Panc1 (cell line): ENCODE measurements around the gene LAMP2. TPM values are rescaled to one million over a fixed set of nuclear protein-coding genes. Genes with fewer than 3 reads are reported as not detected.

Experiments used
- ATAC-seq: fragments of 200-7000 bp; cut with Tn5 transposase; 2 replicates; pipeline ENCODE4 v1.9.1; 2020; ENCODE audit warnings: mild to moderate bottlenecking, moderate library complexity
- Bru-seq: library from RNA; stranded (reverse); fragments of 400-500 nt; gene quantifications from one replicate; lab custom pipeline; 2021; lab: Mats Ljungman, UMichigan
- BruChase-seq, 2 experiments: library from RNA; stranded (reverse); fragments of 400-500 nt; gene quantifications; one replicate each; lab custom pipeline; 2021; lab: Mats Ljungman, UMichigan
- BruUV-seq: library from RNA; stranded (reverse); fragments of 400-500 nt; replicated peaks from 2 replicates; lab custom pipeline; 2021; lab: Mats Ljungman, UMichigan
- CTCF ChIA-PET: fragments of 300-600 bp; sonication (Branson Sonifier 250); formaldehyde crosslinking; loops from one replicate; lab custom pipeline; 2022; ENCODE audit warnings: antibody characterized with exemption; lab: Charles Lee
- POLR2A ChIA-PET: fragments of 300-600 bp; sonication (Branson Sonifier 250); formaldehyde crosslinking; loops from one replicate; lab custom pipeline; 2022; ENCODE audit warnings: antibody characterized with exemption; lab: Charles Lee
- DNase-seq: peaks from one replicate; pipeline ENCODE4 v3.0.0-alpha.2; 2010; ENCODE audit warnings: low read depth, low spot score
- H3K27ac ChIP-seq: 2 replicates; pipeline ENCODE4 v1.5.1; 2011; ENCODE audit warnings: mild to moderate bottlenecking, low read length, inconsistent platforms
- H3K27me3 ChIP-seq: fragments of 200-500 bp; sonication (Bioruptor generic); 2 replicates; pipeline ENCODE4 v1.6.0; 2014; ENCODE audit warnings: low read length, inconsistent platforms; ENCODE audit not compliant: control insufficient read depth, insufficient read depth
- H3K36me3 ChIP-seq: fragments of 200-500 bp; sonication (Bioruptor generic); 2 replicates; pipeline ENCODE4 v1.5.1; 2014; ENCODE audit warnings: inconsistent platforms, mild to moderate bottlenecking, low read length, moderate library complexity; ENCODE audit not compliant: control insufficient read depth, insufficient read depth
- H3K4me1 ChIP-seq: 2 replicates; pipeline ENCODE4 v1.5.1; 2011; ENCODE audit warnings: inconsistent platforms, mild to moderate bottlenecking, low read length, moderate library complexity; ENCODE audit not compliant: control insufficient read depth, insufficient read depth
- H3K4me3 ChIP-seq, 2 experiments: 2 replicates each; pipeline ENCODE4 v1.5.1; 2011 to 2012; ENCODE audit warnings: low read depth in 2 of 2, low read length in 2 of 2, mild to moderate bottlenecking in 2 of 2, inconsistent platforms in 1 of 2, moderate library complexity in 1 of 2
- H3K9me3 ChIP-seq: fragments of 200-500 bp; sonication (Bioruptor generic); 2 replicates; pipeline ENCODE4 v1.5.1; 2014; ENCODE audit warnings: low read depth, mild to moderate bottlenecking, inconsistent platforms, low read length, moderate library complexity; ENCODE audit not compliant: control insufficient read depth, insufficient read depth
- CTCF ChIP-seq: fragments of 450-650 bp; IDR thresholded peaks from 2 replicates; pipeline ENCODE4 v1.5.1; 2017; ENCODE audit warnings: mild to moderate bottlenecking
- POLR2AphosphoS5 ChIP-seq: IDR thresholded peaks from 2 replicates; pipeline ENCODE4 v1.6.1; 2012; ENCODE audit warnings: mild to moderate bottlenecking, low read depth, low read length, moderate library complexity
- SIN3A ChIP-seq: IDR thresholded peaks from 2 replicates; pipeline ENCODE4 v1.6.1; 2012; ENCODE audit warnings: low read depth, mild to moderate bottlenecking, low read length, moderate library complexity, borderline replicate concordance; ENCODE audit not compliant: insufficient read depth
- TCF7L2 ChIP-seq: IDR thresholded peaks from 2 replicates; pipeline ENCODE4 v1.6.1; 2011; ENCODE audit warnings: mild to moderate bottlenecking, low read depth, low read length, inconsistent platforms
- in situ Hi-C: cut with HindIII; loops from 2 replicates; pipeline ENCODE4 v1.10.0; 2016; ENCODE audit warnings: low sequenced_read_pairs, low pct_unique_long_range_greater_than_20kb
- intact Hi-C: fragments of 100-400 bp; cut with micrococcal nuclease; formaldehyde crosslinking; loops from one replicate; pipeline ENCODE4 v1.10.0; 2022; ENCODE audit not compliant: unreplicated experiment
- long read RNA-seq: library from polyadenylated mRNA; unstranded; transcript quantifications from one replicate; pipeline ENCODE4 v2.0.0, GENCODE V29; 2021; ENCODE audit not compliant: unreplicated experiment
- polyA plus RNA-seq: library from polyadenylated mRNA; unstranded; fragments of >200 nt; gene quantifications from one replicate; pipeline ENCODE4 v1.2.1, GENCODE V29; 2012; ENCODE audit warnings: missing spikeins; ENCODE audit not compliant: insufficient read length
- total RNA-seq: library from RNA; stranded (reverse); gene quantifications from one replicate; pipeline ENCODE4 v1.2.1, GENCODE V29; 2021; ENCODE audit not compliant: unreplicated experiment
- TF ChIP-seq, protein P1 (sequence below), 2 experiments: IDR thresholded peaks; 2 replicates each; pipeline ENCODE4 v1.6.1; 2011 to 2012; ENCODE audit warnings: low read depth in 2 of 2, control low read depth in 1 of 2, low read length in 1 of 2, mild to moderate bottlenecking in 1 of 2, moderate library complexity in 1 of 2; ENCODE audit not compliant: insufficient read depth in 1 of 2

Gene LAMP2
- 243 TPM for total RNA-seq
- polyA plus RNA-seq, result 131 TPM
- percentile 94 among the genes with signal in this experiment for Bru-seq, nascent RNA
- percentile 96 among the genes with signal in this experiment for BruChase-seq, experiment 1, labeled RNA remaining after a 2-hour chase
- percentile 97 among the genes with signal in this experiment for BruChase-seq, experiment 2, labeled RNA remaining after a 6-hour chase
- long read RNA-seq, full-length matches to known transcripts, result 901 of 963 reads
- long read RNA-seq, partial matches to known transcripts, result 21 of 963 reads
- long read RNA-seq, other reads (novel, unspliced or antisense), result 41 of 963 reads

DNA sequence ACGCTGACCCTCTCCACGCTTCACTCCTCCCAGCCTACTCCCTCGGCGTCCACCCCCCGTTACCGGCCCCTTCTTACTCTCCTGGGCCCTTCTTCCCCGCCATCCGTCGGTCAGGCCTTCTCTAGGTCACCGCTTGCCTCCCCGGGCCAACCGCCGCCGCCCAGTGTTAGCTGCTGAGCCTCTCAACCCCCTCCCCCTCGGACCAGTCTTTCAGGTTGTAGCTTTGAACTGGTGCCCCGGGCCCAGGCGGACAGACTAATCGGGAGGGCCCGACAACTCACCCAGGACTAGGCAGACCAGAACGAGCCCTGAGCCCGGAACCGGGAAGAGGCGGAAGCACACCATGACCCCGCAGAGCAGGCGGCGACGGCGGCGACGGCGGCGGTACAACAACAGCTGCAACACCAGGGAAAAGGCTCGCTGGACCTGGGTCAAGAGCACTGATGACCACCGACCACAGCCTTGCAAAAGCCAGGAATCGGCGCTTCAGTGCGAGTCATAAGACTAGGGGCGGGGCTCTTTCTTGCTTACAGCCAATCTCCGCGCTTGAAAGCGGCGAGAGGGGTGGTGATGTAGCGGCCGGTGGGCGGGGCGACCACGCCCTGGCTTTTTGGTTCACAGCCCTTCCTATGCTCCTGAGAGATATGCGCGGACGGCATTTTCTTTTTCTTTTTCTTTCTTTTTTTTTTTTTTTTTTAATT is at the start of gene LAMP2:
Gene LAMP2, minus strand, starts transcription at position 472 of the 701 bp plus-strand sequence. Its CDS starts 127 bp downstream, at position 345.
- Histone ChIP-seq H3K9me3 (no peaks in the 10 kb centered on the region), H3K27ac (peak within 1 kb of the TSS; percentile 92), H3K27me3 (no peaks in the 10 kb centered on the region), H3K4me3 (peak within 1 kb of the TSS; percentile 86 to 94), H3K36me3 (no peaks in the 10 kb centered on the region), H3K4me1 (peaks cover 12% of the 10 kb centered on the region)
- ChIA-PET POLR2A (interaction anchor here (0.7 kb wide), 2 partner anchors 90 to 152 kb away, joined by 4 read pairs; no protein-coding TSS in a partner anchor), CTCF (no interaction called here)
- in situ Hi-C loops, result no loop called here
- ATAC-seq (peak; percentile 99), DNase-seq (peak; percentile 54)
- TF ChIP-seq TCF7L2 (0 out of 2 replicates have a peak, but pooled peaks have one; percentile 43), POLR2AphosphoS5 (peak; percentile 81)
- TF ChIP-seq, protein P1, sequence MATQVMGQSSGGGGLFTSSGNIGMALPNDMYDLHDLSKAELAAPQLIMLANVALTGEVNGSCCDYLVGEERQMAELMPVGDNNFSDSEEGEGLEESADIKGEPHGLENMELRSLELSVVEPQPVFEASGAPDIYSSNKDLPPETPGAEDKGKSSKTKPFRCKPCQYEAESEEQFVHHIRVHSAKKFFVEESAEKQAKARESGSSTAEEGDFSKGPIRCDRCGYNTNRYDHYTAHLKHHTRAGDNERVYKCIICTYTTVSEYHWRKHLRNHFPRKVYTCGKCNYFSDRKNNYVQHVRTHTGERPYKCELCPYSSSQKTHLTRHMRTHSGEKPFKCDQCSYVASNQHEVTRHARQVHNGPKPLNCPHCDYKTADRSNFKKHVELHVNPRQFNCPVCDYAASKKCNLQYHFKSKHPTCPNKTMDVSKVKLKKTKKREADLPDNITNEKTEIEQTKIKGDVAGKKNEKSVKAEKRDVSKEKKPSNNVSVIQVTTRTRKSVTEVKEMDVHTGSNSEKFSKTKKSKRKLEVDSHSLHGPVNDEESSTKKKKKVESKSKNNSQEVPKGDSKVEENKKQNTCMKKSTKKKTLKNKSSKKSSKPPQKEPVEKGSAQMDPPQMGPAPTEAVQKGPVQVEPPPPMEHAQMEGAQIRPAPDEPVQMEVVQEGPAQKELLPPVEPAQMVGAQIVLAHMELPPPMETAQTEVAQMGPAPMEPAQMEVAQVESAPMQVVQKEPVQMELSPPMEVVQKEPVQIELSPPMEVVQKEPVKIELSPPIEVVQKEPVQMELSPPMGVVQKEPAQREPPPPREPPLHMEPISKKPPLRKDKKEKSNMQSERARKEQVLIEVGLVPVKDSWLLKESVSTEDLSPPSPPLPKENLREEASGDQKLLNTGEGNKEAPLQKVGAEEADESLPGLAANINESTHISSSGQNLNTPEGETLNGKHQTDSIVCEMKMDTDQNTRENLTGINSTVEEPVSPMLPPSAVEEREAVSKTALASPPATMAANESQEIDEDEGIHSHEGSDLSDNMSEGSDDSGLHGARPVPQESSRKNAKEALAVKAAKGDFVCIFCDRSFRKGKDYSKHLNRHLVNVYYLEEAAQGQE (IDR thresholded peaks at IDR 0.05; ENCODE audit: insufficient read depth in 1 of 2, low read depth in 2 of 2, low read length in 1 of 2), result no peak
- intact Hi-C loops, result loop anchor here (5.0 kb wide), 1 partner anchor 212 kb away; no protein-coding TSS in a partner anchor
- BruUV-seq, result TSS peak; percentile 80

- Histone ChIP-seq H3K9me3 (no peaks in the 10 kb centered on the region), H3K36me3 (no peaks in the 10 kb centered on the region; the same call in 1 of the 2 replicates), H3K27ac (no peak overlapping the region), H3K27me3 (no peaks in the 10 kb centered on the region), H3K4me1 (no peaks in the 10 kb centered on the region), H3K4me3 (no peak overlapping the region)
- ChIA-PET CTCF (no interaction called here), POLR2A (interaction anchor here (0.6 kb wide), 1 partner anchor 101 kb away, joined by 3 read pairs; no protein-coding TSS in a partner anchor)
- ATAC-seq (no peak), DNase-seq (no peak)
- in situ Hi-C loops, result no loop called here
- TF ChIP-seq POLR2AphosphoS5 (no peak), SIN3A (no peak), CTCF (no peak), TCF7L2 (no peak)
- TF ChIP-seq, protein P1 (IDR thresholded peaks at IDR 0.05; ENCODE audit: insufficient read depth in 1 of 2, low read depth in 2 of 2, low read length in 1 of 2), result no peak
- intact Hi-C loops, result no loop called here
- no TSS peak for BruUV-seq
These were observed 48.8 kb upstream of the LAMP2 start for GRCh38 chrX:120517936-120518335.
